NB4 (cell line): Measurements from ENCODE around the gene PAK2.

ENCODE experiments used
- POLR2A ChIP-seq: IDR thresholded peaks from 2 replicates; pipeline ENCODE4 v1.6.1; 2011; ENCODE audit warnings: mild to moderate bottlenecking; ENCODE audit not compliant: insufficient read length; ENCODE audit errors: extremely low read depth
- TF ChIP-seq, protein P1 (sequence below): IDR thresholded peaks from one replicate; pipeline ENCODE4 v1.5.1; 2012; ENCODE audit warnings: low read depth, low read length

DNA sequence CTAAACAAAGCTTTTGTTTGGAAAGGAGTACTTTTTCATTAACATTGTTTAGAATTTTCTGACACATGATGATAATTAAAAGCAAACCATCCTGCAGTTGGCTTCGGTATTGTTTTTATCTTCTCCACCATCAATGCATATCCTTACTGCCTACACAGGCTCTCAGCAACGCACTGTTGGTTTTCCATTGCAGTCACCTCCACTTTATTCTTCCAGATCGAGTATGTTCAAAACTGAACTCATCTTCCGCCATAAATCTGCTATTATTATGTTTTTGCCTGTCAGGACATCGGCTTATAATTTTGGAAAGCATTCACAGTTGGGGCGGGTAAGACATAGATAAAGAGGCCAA, 127.5 kb downstream of the PAK2 start:
- TF ChIP-seq, protein P1, sequence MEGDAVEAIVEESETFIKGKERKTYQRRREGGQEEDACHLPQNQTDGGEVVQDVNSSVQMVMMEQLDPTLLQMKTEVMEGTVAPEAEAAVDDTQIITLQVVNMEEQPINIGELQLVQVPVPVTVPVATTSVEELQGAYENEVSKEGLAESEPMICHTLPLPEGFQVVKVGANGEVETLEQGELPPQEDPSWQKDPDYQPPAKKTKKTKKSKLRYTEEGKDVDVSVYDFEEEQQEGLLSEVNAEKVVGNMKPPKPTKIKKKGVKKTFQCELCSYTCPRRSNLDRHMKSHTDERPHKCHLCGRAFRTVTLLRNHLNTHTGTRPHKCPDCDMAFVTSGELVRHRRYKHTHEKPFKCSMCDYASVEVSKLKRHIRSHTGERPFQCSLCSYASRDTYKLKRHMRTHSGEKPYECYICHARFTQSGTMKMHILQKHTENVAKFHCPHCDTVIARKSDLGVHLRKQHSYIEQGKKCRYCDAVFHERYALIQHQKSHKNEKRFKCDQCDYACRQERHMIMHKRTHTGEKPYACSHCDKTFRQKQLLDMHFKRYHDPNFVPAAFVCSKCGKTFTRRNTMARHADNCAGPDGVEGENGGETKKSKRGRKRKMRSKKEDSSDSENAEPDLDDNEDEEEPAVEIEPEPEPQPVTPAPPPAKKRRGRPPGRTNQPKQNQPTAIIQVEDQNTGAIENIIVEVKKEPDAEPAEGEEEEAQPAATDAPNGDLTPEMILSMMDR, result no peak
- no peak for TF ChIP-seq POLR2A
